ENCODE measurements around the gene CAPZB.

CAPZB gene

GRCh38 chr1:19324665-19324990 lies 160.7 kb downstream of the CAPZB start:
- no peak for DNase-seq

GRCh38 chr1:19323987-19324664 lies 161.2 kb downstream of the CAPZB start:
- DNase-seq: no peak

- no peak for DNase-seq
These were observed 162.9 kb downstream of the CAPZB start for GRCh38 chr1:19322481-19322880.

DNA sequence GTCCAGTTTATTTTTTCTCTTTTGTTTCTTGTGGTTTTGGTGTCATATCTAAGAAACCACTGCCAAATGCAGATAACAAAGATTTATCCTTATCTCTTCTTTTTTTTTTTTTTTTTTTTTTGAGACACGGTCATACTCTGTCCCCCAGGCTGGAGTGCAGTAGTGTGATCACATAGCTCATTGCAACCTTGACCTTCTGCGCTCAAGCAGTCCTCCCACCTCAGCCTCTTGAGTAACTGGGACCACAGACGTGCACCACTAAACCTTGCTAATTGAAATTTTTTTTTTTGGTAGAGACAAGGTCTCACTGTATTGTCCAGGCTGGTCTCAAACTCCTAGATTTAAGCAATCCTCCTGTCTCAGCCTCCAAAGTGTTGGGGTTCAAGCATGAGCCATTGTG lies 164.3 kb downstream of the CAPZB start:
- no peak for DNase-seq

DNA sequence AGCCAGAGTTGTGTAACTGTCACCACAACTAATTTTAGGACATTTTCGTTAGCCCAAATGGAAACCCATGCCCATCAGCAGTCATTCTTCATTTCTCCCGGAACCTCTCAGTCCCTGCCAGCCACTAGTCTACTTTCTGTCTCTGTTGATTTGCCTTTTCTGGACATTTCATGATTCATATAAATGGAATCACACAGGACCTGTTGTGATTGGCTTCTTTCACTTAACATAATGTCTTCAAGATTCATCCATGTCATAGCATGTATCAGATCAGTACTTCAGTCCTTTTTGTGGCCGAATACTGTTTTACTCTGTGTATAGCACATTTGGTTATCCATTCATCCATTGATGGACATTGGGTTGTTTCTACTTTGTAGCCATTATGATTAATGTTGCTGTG lies 166.1 kb downstream of the CAPZB start:
- no peak for DNase-seq

GRCh38 chr1:19317126-19317910 lies 168.0 kb downstream of the CAPZB start:
- DNase-seq: no peak

DNA sequence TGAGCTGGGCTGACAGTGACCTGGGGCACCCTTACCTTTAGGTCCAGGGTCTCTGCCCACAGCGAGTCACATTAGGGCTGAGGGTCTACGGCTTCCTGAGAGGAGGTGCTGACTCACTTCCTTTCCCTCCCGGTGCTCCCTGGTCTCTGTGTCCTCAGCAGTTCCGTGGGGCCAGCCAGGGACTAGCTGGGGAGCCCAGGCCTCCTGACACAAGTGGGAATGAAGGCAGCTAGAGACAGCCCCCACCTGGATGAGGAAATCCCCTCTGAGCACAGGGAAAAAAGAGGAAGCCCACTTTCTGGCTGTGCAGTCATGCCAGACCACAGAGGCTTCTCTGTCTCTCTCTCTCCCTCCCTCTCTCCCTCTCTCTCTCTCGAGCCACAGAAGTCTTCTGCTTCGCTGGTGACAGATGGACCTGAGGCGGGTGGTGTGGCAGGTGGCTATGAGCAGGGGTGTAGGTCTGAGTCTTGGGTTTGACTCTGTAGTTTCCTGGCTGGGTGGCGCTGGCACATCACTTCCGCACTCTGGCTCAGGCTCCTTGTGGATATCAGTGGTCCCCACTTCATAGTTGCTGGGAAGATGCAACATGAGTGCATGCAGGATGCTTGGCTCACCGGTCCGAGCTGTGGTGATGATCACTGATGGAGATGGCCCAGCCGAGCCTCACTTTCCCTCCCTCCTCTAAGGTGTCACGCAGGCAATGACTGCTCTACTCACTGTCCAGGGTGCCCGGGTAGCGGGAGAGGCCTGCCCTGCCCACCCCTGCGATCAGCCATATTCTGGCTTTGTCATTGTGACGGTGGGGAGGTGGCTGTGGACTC lies 169.8 kb downstream of the CAPZB start:
- peak; percentile 44 for DNase-seq

DNA sequence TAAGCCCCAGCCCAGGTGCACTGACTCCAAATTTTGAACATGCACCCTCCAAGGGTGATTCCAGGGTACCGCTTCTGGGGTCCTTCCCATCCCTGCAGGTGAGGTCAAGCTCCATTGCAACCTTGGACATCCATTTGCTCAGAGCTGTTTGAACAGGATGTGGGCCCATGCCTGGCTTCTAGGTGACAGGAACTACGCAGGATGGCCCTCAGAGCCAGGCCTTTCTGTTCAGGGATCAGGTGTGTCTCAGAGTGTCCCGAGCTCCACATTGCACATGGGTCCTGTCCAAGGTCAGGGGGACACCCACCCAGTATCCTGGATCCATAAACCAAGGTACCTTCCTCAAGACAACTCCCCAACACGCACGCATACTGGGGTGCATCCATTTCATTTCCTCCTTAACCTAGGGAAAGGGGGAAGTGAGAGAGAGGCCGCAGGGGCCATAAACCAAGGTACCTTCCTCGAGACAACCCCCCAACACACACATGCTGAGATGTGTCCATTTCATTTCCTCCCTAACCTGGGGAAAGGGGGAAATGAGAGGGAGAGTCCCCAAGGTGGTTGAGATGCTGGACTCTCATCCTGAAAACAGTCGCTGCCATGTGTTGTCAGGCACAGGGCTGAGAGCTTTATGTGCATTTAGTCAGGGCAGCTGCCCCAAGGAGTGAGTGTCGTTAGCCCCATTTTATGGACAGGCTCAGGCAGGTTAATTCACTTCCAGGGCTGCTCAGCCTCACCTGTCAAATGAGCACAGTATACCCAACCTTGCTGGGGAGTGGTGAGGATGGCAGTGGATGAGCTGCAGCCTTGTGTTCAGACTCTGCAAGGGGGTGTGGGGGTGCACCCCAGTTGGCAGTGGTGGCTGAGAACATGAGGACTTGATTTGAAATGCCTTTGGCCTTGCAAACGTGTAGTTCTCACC lies 171.1 kb downstream of the CAPZB start:
- no peak for DNase-seq

DNA sequence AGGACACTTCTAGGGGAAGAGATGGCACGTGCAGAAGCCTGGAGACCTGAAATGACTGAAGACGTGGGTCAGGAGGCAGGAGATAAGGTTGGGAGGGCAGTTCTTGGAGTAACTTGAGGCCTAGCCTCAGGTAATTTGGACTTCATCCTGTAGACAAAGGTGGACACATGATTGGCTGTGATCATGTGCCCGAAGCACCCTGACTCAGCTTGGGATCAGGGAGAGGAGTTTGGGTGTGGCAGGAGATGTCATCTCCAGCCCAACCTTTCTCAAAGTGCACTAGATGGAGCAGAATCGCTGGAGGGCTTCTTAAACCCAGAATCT lies 171.7 kb downstream of the CAPZB start:
- DNase-seq: no peak

- DNase-seq: peak; percentile 76
These were observed 172.3 kb downstream of the CAPZB start for GRCh38 chr1:19312782-19313635.

DNA sequence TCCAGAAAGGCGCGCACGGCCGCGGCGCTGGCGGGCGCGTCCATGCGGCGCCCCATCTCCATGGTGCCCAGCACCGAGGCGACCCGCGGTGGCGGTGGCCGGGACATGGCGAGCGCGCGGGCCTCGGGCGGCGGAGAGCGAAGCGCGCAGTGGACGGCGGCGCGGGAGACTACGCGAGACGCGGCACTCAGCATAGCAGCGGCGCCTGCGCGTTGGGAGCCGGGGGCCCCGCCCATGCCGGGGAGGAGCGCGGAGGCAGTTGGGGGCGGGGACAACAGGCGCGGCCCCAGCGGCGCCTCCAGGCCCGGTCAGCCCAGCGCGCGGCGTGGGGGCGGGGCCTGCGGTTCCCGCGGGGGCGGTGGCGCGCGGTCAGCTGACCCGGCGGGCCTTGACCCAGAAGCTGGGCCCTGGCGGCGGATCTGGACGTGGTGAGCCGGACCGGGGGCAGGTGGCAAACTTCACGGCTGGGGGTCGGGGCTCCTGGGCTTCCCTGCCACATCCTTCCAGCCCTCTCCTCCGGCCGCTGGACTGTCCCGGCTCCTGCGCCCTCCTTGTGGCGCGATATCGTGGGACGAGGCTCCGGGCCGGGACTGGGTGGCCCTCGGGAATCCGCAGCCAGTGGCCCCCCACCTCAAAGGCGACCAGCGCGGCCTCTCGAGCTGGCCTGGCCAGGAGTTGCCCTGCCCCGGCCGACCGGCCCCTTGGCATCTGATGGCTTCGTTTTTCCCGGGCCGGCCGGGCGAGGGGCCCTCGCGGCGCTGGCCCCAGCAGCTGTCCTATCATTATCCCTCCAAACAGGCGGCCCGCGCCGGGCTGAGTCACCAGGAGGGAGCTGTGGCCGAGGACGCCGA lies 173.2 kb downstream of the CAPZB start, which contains the start of the genes AKR7A2 and SLC66A1:
AKR7A2 (minus strand) TSS at position 214 of the 851 bp plus-strand sequence; CDS start at position 194, 20 bp downstream.
SLC66A1 (plus strand) TSS at position 396 of the 851 bp plus-strand sequence. CDS start 5,352 bp downstream, outside the sequence.
- DNase-seq: peak; percentile 95

DNA sequence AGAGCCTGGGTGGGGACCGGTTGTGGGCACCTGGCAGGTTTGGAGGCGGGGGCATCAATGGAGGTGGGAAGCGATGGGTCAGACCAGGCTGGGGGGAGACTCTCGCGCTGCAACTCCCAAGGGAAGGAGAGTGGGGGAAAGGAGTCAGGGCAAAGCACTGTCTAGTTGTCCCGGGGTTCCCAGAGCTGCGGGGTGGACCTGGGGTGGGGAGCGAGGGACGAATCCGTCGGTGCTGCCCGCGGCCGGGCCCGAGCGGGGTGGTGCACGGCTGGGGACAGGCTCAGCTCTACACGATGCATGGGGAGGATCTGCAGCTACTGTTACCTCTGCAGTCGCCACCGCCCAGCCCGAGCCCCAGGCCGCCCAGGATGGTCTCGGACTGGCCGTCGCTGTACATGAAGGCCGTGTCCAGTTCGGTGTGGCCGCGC lies 173.8 kb downstream of the CAPZB start:
- no peak for DNase-seq

DNA sequence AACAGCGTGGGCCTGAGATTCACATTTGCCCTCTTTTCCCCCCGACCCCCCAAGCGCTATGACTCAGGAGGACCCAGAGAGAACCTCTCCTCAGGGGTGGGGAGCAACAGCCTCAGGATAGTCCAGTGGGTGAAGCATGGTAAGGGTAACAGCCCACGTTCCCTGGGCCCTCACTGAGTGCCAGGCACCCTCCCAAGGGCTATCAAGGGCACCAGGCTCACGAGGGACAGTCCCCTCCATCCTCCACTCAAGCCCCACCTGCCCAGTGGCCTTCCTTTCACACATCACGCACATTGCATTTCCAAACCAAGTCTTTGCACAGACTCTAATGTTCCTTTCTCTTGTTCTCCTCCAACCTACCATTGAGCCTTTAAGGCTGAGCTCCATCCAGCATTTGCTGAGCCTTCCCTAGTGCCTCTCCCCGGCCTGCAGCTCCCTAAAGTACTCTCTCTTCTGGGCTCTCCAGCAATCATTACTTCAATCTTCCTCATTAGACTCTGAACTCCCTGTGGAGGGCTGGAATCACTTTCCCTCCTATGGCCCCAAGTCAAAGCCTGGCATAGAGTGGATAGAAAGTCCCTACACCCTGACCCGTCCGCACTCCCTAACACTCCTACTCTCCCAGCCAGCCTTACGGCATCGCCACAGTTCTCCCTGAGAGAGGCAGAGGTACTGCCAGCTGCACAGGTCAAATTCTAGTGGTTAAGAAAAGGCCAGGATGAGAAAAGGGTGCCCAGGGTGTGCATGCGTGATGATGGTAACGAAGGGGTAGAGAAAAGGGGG lies 174.4 kb downstream of the CAPZB start:
- no peak for DNase-seq

GRCh38 chr1:19310061-19310460 lies 175.3 kb downstream of the CAPZB start:
- DNase-seq: no peak

- no peak for DNase-seq
These were observed 176.1 kb downstream of the CAPZB start for GRCh38 chr1:19309123-19309813.

- DNase-seq: no peak
These were observed 176.8 kb downstream of the CAPZB start for GRCh38 chr1:19308509-19308907.

DNA sequence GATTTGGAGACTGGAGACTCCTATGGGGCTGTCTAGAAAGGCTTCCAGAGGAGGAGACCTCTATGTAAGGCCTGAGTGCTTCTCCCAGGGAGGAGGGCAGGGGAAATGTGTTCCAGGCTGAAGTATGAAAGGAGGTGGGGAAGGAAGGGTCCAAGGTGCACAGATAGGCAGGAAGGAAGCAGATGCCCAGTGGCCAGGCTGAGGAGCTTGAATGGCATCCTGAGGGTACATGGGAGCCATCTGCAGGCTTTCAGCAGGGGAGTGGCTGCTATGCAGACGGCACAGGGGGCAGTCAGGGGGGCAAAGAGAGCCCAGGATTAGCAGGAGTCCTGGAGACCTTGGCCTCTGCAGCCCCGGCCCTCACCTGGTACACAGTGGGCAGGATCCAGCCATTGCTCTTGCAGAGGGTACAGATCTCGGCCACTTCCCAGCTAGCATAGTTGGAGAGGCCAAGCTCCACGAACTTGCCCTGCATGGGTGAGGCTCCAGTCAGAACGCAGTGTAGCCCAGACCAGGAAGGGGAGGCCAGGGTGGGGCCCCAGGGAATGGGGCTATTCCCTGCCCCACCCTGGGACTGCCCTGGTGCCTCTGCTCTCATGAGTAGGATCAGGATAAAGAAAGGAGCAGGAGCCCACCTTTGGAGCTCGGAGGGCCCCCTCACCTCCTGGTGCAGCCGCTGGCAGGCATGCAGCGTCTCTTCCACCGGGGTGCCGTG lies 177.4 kb downstream of the CAPZB start:
- DNase-seq: no peak

DNA sequence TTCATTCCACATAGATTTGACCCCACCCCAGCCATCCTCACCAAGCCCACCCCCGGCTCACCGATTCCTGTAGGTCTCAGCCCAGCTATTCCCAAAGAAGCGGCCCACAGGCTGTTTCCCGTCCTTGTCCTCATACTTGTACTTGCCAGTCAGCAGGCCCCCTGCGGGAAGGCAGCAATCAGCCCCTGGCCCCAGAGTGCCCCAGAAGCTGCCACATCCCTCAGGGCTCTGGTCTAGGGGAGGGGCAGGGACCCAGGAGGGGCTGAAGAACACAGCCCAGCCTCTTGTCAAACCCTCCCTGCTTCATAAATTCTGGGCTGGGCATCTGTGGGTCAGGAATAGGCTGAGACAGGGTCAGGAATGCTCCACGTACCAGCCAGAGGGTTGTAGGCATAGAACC lies 178.4 kb downstream of the CAPZB start:
- peak; percentile 44 for DNase-seq
